SK-N-SH (cell line): ENCODE results near the gene TFF1. TPM values are rescaled to one million over a fixed set of nuclear protein-coding genes. Genes with fewer than 3 reads are reported as not detected.

Source experiments
- CTCF ChIA-PET: fragments of 300-600, 350-600 bp; formaldehyde crosslinking; extraction: SDS; loops from one replicate; lab custom pipeline; 2021; lab: Yijun Ruan, JAX
- POLR2A ChIA-PET: fragments of 350-600 bp; sonication (Branson Sonifier 250); formaldehyde crosslinking; extraction: SDS; loops from one replicate; lab custom pipeline; 2020; ENCODE audit warnings: antibody characterized with exemption, inconsistent platforms; lab: Yijun Ruan, JAX
- DNase-seq: peaks from one replicate; pipeline ENCODE4 v3.0.0; 2012
- H2AFZ ChIP-seq: fragments of 200-600 bp; sonication (generic); 2 replicates; pipeline ENCODE4 v1.8.1; 2016; ENCODE audit warnings: antibody characterized with exemption, mild to moderate bottlenecking, low read depth
- H3F3A ChIP-seq: fragments of 200-600 bp; sonication (generic); replicated peaks from 2 replicates; pipeline ENCODE3; 2016; ENCODE audit warnings: antibody characterized with exemption, mild to moderate bottlenecking; ENCODE audit not compliant: insufficient read depth
- H3K27ac ChIP-seq, 2 experiments: fragments of 200-500 bp in 1 of 2; fragments of 200-600 bp in 1 of 2; sonication (Bioruptor generic) in 1 of 2; sonication (generic), shearing (Covaris generic) in 1 of 2; 2 replicates each; pipeline versions ENCODE4 v1.5.1 to v1.6.1; 2014 to 2016; ENCODE audit warnings: low read depth in 2 of 2, inconsistent platforms in 1 of 2, low read length in 1 of 2, mild to moderate bottlenecking in 1 of 2, mixed read lengths in 1 of 2
- H3K27me3 ChIP-seq: fragments of 200-600 bp; sonication (generic), shearing (Covaris generic); 2 replicates; pipeline ENCODE4 v1.6.1; 2016; ENCODE audit warnings: mixed run types; ENCODE audit not compliant: insufficient read depth
- H3K36me3 ChIP-seq, 2 experiments: fragments of 200-500 bp in 1 of 2; fragments of 200-600 bp in 1 of 2; sonication (Bioruptor generic) in 1 of 2; sonication (generic) in 1 of 2; replicated peaks in 1 of 2; 2 replicates each; pipeline versions ENCODE3 to v1.5.1; 2014 to 2016; ENCODE audit warnings: low read length in 1 of 2, mild to moderate bottlenecking in 1 of 2; ENCODE audit not compliant: insufficient read depth in 2 of 2, control insufficient read depth in 1 of 2
- H3K4me1 ChIP-seq, 2 experiments: fragments of 200-500 bp in 1 of 2; fragments of 200-600 bp in 1 of 2; sonication (Bioruptor generic) in 1 of 2; sonication (generic), shearing (Covaris generic) in 1 of 2; 2 replicates each; pipeline versions ENCODE4 v1.5.1 to v1.6.1; 2014 to 2016; ENCODE audit warnings: low read depth in 1 of 2, low read length in 1 of 2, mixed run types in 1 of 2; ENCODE audit not compliant: insufficient read depth in 2 of 2, control insufficient read depth in 1 of 2
- H3K4me2 ChIP-seq: fragments of 200-600 bp; sonication (generic), shearing (Covaris generic); 2 replicates; pipeline ENCODE4 v1.6.1; 2017; ENCODE audit warnings: mixed run types
- H3K4me3 ChIP-seq, 2 experiments: fragments of 200-500 bp in 1 of 2; fragments of 200-600 bp in 1 of 2; sonication (Bioruptor generic) in 1 of 2; sonication (generic), shearing (Covaris generic) in 1 of 2; 2 replicates each; pipeline versions ENCODE4 v1.5.1 to v1.8.1; 2014 to 2016; ENCODE audit warnings: low read depth in 2 of 2, inconsistent platforms in 1 of 2, low read length in 1 of 2, mild to moderate bottlenecking in 1 of 2, mixed read lengths in 1 of 2, moderate library complexity in 1 of 2
- H3K79me2 ChIP-seq: fragments of 200-600 bp; sonication (generic); 2 replicates; pipeline ENCODE4 v1.8.1; 2017; ENCODE audit warnings: mild to moderate bottlenecking; ENCODE audit not compliant: insufficient read depth
- H3K9ac ChIP-seq: fragments of 200-600 bp; sonication (generic); 2 replicates; pipeline ENCODE4 v1.6.1; 2017; ENCODE audit warnings: mixed run types
- H3K9me2 ChIP-seq: fragments of 200-600 bp; sonication (generic); 2 replicates; pipeline ENCODE4 v1.6.1; 2017; ENCODE audit warnings: mixed run types
- H3K9me3 ChIP-seq: fragments of 200-600 bp; sonication (generic); 2 replicates; pipeline ENCODE4 v1.6.1; 2017; ENCODE audit warnings: mixed run types, mild to moderate bottlenecking, moderate library complexity
- H4K20me1 ChIP-seq: fragments of 200-600 bp; sonication (generic); 2 replicates; pipeline ENCODE4 v1.6.1; 2017; ENCODE audit warnings: mild to moderate bottlenecking, mixed run types; ENCODE audit not compliant: insufficient read depth
- CTCF ChIP-seq: fragments of 200-600 bp; sonication (generic); IDR thresholded peaks from 2 replicates; pipeline ENCODE4 v1.6.1; 2017; ENCODE audit warnings: antibody characterized with exemption, mild to moderate bottlenecking, moderate library complexity
- ELF1 ChIP-seq: IDR thresholded peaks from 2 replicates; pipeline ENCODE4 v1.4.0; 2012
- FOXJ3 ChIP-seq: sonication (generic); formaldehyde crosslinking; IDR thresholded peaks from 2 replicates; pipeline ENCODE4 v1.5.1; 2020; ENCODE audit warnings: mild to moderate bottlenecking, missing genetic modification reagents
- IRF3 ChIP-seq: fragments of 150-350 bp; IDR thresholded peaks from 2 replicates; pipeline ENCODE4 v1.6.1; 2016; ENCODE audit warnings: mild to moderate bottlenecking, low read depth, low read length
- MAX ChIP-seq: IDR thresholded peaks from 2 replicates; pipeline ENCODE4 v1.4.0; 2012; ENCODE audit warnings: low read depth
- MEF2A ChIP-seq: IDR thresholded peaks from 2 replicates; pipeline ENCODE4 v1.4.0; 2012; ENCODE audit warnings: low read depth, borderline replicate concordance
- MXI1 ChIP-seq: IDR thresholded peaks from 2 replicates; pipeline ENCODE4 v1.6.1; 2012; ENCODE audit warnings: mild to moderate bottlenecking, low read depth, low read length, improper control_type of control experiment
- NFIC ChIP-seq: IDR thresholded peaks from 2 replicates; pipeline ENCODE4 v1.4.0; 2012; ENCODE audit warnings: borderline replicate concordance
- RAD21 ChIP-seq: IDR thresholded peaks from 2 replicates; pipeline ENCODE4 v1.6.1; 2012; ENCODE audit warnings: mild to moderate bottlenecking, low read length
- SMC3 ChIP-seq: IDR thresholded peaks from 2 replicates; pipeline ENCODE4 v1.6.1; 2012; ENCODE audit warnings: low read depth, low read length, improper control_type of control experiment
- TEAD4 ChIP-seq: IDR thresholded peaks from 2 replicates; pipeline ENCODE4 v1.4.0; 2012; ENCODE audit warnings: mild to moderate bottlenecking, borderline replicate concordance; ENCODE audit not compliant: insufficient read depth
- WGBS: methylation state at CpG from one replicate; pipeline ENCODE4 v1.1.6; 2017; ENCODE audit warnings: low lambda C conversion rate; 5-methylcytosine and 5-hydroxymethylcytosine counted together
- polyA plus RNA-seq, 3 experiments: library from polyadenylated mRNA; depleted of rRNA; stranded (reverse); fragments of >200 nt; gene quantifications; 2 replicates each; pipeline ENCODE4 v1.2.3, GENCODE V29; 2012

TFF1 gene
- polyA plus RNA-seq, 1 of the 3 experiments (the other 2 are of a cell fraction) = not detected

GRCh38 chr21:42381347-42381984, 15.1 kb upstream of the TFF1 start:
- no peaks in the 10 kb centered on the region for H3K9me3 ChIP-seq
- no peaks in the 10 kb centered on the region for H3K79me2 ChIP-seq
- H4K20me1 ChIP-seq = no peaks in the 10 kb centered on the region
- no peaks in the 10 kb centered on the region for H3K9me2 ChIP-seq
- 0% methylated on average over 1 of the region's 1 CpG for WGBS
- no peak for DNase-seq
- CTCF ChIA-PET = interaction anchor here (0.8 to 1.7 kb wide), 7 partner anchors 17 to 236 kb away, joined by 3 to 8 read pairs (median 3); no protein-coding TSS in a partner anchor
- TF ChIP-seq CTCF = peak; percentile 31
- no peak for TF ChIP-seq MEF2A
- no peak for TF ChIP-seq NFIC
- no peak for TF ChIP-seq MXI1
- peak; percentile 39 for TF ChIP-seq RAD21
- TF ChIP-seq FOXJ3 (CRISPR knock-in tag) = no peak
- TF ChIP-seq SMC3 = 0 out of 2 replicates have a peak, but pooled peaks have one; percentile 4
- H3K4me3 ChIP-seq = no peak overlapping the region
- POLR2A ChIA-PET = no interaction called here
- H3K9ac ChIP-seq = no peak overlapping the region
- H2AFZ ChIP-seq = no peak overlapping the region
- H3K27me3 ChIP-seq = no peaks in the 10 kb centered on the region
- H3K4me2 ChIP-seq = no peak overlapping the region
- H3K36me3 ChIP-seq = no peaks in the 10 kb centered on the region
- H3F3A ChIP-seq = no peaks in the 10 kb centered on the region
- H3K27ac ChIP-seq = no peak overlapping the region
- H3K4me1 ChIP-seq = no peaks in the 10 kb centered on the region

- Histone ChIP-seq H4K20me1 (no peaks in the 10 kb centered on the region), H3K36me3 (no peaks in the 10 kb centered on the region), H3K9me3 (no peaks in the 10 kb centered on the region), H3K9me2 (no peaks in the 10 kb centered on the region), H3K4me2 (no peak overlapping the region), H3K4me3 (no peak overlapping the region), H3K79me2 (no peaks in the 10 kb centered on the region), H3K27me3 (no peaks in the 10 kb centered on the region), H3F3A (no peaks in the 10 kb centered on the region), H3K27ac (no peak overlapping the region), H3K4me1 (no peaks in the 10 kb centered on the region), H2AFZ (no peak overlapping the region), H3K9ac (no peak overlapping the region)
- DNase-seq = no peak
- WGBS = 17% methylated on average over 12 of the region's 17 CpGs
- ChIA-PET CTCF (no interaction called here), POLR2A (no interaction called here)
- TF ChIP-seq MAX (no peak), TEAD4 (no peak), ELF1 (no peak), MEF2A (no peak), IRF3 (no peak)
Observed at GRCh38 chr21:42379426-42380215, 13.3 kb upstream of the TFF1 start.
